ENCODE measurements around the gene H2AZ1.
A peak's percentile ranks its signal among the peaks of the same experiment; 100 is the strongest.

GRCh38 chr4:99949999-99950912 lies at the start of gene H2AZ1:
- TF ChIP-seq CTCF (optimal IDR thresholded peaks at IDR 0.05 in 1 of 3, IDR thresholded peaks at IDR 0.05 in 1 of 3, conservative IDR thresholded peaks at IDR 0.05 in 1 of 3; ENCODE audit: extremely low read depth in 1 of 3, insufficient read depth in 2 of 3, low read length in 3 of 3) (peak in 1 of 3 experiments; percentile 22), EZH2 (IDR thresholded peaks at IDR 0.05; ENCODE audit: low read length) (no peak)

All from keratinocyte (primary cell).